ENCODE measurements around the gene DHRS12.

DHRS12 gene

DNA sequence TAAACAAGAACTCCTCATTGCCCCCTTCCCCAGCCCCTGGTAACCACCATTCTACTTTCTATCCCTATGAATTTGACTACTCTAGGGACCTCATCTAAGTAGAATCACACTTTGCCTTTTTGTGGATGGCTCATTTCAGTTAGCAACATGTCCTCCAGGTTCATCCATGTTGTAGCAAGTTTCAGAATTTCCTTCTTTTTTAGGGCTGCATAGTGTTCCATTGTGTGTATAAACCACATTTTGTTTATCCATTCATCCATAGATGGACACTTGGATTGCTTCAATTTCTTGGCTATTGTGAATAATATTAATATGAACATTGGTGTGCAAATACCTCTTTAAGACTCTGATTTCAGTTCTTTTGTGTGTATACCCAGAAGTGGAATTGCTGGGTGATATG is 4.8 kb upstream of the DHRS12 start:
- DNase-seq (ENCODE audit: insufficient read length, low spot score) (no peak), FAIRE-seq (no peak)
- no peak for TF ChIP-seq POLR2A (IDR thresholded peaks at IDR 0.05; ENCODE audit: low read depth, low read length)

DNA sequence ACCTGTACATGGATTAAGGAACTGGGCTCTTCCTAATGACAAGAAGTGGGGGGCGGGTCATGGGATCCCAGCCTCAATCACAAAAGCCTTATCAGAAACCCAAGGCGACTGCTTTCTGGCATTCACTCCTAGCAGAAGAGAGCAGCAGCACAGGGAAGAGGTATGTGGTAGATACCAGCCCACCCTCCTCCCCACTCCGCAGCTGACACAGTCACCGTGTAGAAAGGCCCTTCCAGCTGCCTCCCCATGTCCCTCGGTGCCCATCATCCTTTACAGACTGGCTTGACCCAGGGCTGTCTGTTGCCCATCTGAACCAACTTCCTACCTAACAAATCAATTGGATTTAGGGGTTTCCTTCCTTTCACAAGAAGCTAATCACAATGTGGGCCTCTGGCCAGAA is 3.1 kb upstream of the DHRS12 start:
- FAIRE-seq (no peak), DNase-seq (ENCODE audit: insufficient read length, low spot score) (no peak)
- no peak for TF ChIP-seq POLR2A (IDR thresholded peaks at IDR 0.05; ENCODE audit: low read depth, low read length)

DNA sequence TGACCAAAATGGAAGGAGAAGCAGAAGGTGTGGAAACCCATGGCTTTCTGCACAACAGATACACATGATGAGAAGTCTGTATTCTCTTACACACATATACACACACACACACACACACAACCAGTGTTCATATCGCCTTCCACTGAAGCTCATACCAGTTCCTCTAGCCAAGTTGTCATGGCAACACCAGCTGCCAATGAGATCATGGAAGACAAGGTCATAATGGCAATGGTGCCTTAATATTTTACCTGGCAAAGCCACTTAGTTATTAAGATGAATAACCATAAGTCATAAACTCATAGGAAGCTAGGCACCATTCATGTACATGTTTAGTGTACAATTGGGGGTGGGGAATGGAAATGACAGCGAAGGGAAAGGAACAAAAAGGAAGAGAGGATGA is 2.6 kb upstream of the DHRS12 start:
- TF ChIP-seq POLR2A (IDR thresholded peaks at IDR 0.05; ENCODE audit: low read depth, low read length): no peak
- FAIRE-seq (no peak), DNase-seq (ENCODE audit: insufficient read length, low spot score) (no peak)

DNA sequence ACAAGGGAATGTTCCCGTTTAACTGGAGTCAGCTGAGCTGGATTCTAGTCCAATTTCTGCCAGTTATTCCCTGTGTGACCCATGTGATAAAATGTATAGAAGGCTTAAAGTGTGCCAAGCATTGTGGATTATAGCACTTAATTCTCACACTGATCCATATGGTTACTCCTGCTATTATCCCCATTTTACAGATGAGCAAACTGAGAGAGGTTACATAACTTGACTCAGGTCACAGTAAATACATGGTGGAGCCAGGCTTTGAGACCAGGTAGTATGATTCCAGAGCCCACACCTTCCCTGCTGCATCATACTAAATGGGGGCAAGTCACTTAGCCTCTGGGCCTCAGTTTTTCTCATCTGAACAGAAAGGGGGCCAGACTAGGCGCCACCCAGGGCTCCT is 2.0 kb upstream of the DHRS12 start:
- TF ChIP-seq POLR2A (IDR thresholded peaks at IDR 0.05; ENCODE audit: low read depth, low read length): no peak
- DNase-seq (ENCODE audit: insufficient read length, low spot score): no peak
- FAIRE-seq: no peak

DNA sequence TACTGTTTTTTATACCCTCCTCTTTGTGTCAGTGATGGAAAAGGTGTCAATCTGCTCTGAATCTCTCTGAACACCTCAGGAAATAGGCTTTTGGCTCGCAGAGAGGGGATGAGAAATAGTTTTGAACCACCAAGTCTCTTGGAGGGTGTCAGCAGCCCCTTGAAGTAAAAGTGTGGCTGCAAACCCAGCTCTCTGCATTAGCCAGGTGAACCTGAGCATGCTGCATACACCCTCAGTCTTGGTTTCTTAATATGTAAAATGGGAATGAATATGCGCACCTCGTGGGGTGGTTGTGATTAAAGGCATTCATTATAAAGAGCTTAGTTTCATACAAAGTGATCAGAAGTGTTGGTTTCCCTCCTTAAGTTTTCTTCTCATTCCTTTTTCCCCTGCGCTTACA is 1.4 kb upstream of the DHRS12 start:
- FAIRE-seq (no peak), DNase-seq (ENCODE audit: insufficient read length, low spot score) (no peak)
- TF ChIP-seq POLR2A (IDR thresholded peaks at IDR 0.05; ENCODE audit: low read depth, low read length): no peak

DNA sequence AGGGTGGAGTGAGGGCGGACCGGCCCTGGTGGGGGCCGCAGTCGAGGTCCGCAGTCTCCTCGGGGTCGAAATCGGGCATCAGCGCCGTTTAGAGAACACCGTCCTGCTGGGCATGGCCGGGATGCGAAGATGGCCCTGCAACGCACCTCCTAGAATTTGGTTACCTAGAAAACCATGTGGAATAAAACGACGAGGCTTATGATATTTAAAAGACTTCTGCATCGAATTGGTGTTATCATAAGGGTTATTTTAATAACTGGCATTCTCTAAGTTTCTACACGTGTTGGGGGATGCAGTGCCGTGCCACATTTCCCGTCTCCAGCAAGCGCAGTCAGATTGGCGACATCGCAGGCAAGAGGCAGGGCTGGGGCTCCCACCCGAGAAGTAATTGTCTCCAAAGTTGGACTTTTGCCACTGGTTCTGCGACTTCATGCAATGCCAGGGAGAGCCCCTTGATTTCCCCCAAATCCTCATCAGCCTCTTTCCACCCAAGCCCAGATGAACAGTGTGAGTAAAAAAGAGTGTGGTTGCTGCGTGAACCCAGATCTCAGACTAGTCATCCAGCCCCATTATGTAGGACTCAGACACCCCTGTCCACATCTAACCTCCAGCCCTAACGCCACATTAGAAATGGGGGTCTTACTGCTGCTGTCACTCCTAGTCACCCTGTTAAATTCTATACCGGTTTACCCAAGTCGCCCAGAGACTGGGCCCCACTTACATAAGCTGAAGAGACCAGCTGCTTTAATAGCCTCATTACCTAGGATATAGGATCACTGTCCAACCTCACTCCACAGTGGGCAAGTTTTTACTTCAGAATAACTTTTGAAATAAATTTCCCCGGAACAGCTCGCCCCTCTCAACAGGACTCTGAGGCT is 571 bp upstream of the DHRS12 start:
- FAIRE-seq: no peak
- no peak for DNase-seq (ENCODE audit: insufficient read length, low spot score)
- TF ChIP-seq POLR2A (IDR thresholded peaks at IDR 0.05; ENCODE audit: low read depth, low read length): no peak

DNA sequence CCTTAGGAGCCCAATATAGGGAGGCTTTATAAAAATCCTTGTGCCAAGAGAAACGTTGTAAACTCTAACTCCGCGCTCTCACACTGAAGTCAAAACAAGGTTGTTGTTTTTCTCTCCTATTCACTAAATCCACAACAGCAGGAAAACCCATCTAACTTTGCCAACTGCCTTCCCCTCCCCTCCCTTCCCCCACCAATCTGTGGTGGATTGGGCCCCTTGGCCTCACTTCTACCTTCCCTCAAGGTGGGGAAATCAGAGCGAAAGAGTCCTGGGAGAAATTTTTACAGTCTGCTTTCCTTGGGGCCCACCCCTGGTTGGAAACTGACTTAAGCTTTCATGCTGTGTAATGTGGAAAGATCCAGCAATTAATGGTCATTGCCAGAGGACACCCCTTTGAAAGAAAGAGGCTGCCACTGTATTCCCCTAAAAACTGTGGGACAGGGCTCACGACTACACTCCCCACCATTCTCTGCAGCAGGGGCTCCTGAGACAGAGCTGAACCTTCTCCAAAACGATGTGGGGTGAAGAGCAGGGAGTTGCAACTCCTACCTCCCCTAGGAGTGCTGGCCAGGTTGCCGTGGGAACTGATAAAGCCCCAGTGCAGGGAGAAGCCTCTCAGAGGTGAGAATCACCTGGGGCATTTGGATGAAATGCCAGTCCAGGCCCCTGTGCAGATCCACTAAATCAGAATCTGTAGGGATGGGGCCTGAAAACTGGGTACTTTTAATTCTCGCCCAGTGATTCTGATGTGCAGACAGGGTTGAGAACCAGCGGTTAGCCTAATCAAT is 1.1 kb downstream of the DHRS12 start:
- TF ChIP-seq POLR2A (IDR thresholded peaks at IDR 0.05; ENCODE audit: low read depth, low read length): no peak
- FAIRE-seq (no peak), DNase-seq (ENCODE audit: insufficient read length, low spot score) (no peak)

DNA sequence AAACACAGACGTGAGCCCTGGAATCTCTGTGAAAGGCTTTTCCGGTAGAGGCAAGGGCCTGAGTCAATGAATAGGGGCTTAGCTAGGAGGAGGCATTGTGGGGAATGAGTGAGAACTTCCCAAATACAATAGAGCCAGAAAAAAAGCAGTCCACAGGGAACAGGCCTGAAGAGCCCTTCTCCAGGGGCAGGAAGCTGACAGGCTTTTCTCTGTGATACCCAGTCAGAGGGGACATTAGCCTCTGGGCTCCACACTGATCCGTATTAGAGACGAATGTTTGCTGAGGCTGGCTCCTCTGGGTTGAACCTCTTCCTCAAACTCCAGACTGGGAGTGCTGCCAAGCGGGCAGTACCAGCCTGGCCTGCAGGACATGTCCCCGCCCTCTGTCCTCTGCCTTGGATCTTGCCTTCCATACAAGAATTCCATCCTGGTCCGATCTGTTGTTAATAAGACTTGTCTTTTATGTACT is 2.3 kb downstream of the DHRS12 start:
- DNase-seq (ENCODE audit: insufficient read length, low spot score) (peak; percentile 10), FAIRE-seq (no peak)
- TF ChIP-seq POLR2A (IDR thresholded peaks at IDR 0.05; ENCODE audit: low read depth, low read length): no peak

DNA sequence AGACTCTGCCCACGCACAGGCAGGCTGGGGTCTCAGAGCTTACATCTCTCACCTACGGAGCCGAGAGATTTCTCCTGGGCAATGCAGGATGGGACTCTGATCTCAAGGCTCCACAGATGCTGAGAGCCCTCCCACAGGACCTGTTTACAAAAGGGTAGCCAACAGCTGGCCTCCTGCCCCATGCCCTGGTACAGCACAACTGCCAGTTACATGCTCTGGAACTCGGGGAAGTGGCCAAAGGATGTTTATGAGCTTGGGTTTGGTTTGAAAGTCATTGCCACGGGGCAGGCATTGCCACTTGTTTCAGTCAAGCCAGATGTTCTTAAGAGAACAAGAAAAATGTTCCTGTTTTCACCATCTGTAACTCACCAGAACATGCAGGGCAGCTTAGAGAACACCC is 3.5 kb downstream of the DHRS12 start:
- DNase-seq (ENCODE audit: insufficient read length, low spot score) (no peak), FAIRE-seq (no peak)
- TF ChIP-seq POLR2A (IDR thresholded peaks at IDR 0.05; ENCODE audit: low read depth, low read length): no peak

DNA sequence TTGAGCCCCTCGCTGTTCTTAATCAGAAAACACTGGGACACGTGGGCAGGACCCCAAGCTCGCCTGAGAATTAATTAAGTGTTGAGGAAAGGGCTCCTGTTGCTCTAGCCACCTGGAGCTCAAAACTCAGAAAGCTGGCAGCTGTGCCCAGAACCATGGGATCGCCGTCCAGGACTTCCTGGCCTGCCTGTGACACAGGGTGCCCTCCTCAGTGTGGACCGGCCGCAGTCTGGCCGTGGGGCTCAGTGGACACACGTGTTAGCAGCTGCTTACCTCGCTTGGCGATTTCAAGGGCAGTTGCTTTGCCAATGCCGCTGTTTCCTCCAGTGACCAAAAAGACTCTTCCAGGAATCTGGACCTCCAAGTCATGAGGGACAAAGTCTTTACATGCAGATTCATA is 4.7 kb downstream of the DHRS12 start:
- DNase-seq (ENCODE audit: insufficient read length, low spot score): no peak
- FAIRE-seq: no peak
- TF ChIP-seq POLR2A (IDR thresholded peaks at IDR 0.05; ENCODE audit: low read depth, low read length): no peak

DNA sequence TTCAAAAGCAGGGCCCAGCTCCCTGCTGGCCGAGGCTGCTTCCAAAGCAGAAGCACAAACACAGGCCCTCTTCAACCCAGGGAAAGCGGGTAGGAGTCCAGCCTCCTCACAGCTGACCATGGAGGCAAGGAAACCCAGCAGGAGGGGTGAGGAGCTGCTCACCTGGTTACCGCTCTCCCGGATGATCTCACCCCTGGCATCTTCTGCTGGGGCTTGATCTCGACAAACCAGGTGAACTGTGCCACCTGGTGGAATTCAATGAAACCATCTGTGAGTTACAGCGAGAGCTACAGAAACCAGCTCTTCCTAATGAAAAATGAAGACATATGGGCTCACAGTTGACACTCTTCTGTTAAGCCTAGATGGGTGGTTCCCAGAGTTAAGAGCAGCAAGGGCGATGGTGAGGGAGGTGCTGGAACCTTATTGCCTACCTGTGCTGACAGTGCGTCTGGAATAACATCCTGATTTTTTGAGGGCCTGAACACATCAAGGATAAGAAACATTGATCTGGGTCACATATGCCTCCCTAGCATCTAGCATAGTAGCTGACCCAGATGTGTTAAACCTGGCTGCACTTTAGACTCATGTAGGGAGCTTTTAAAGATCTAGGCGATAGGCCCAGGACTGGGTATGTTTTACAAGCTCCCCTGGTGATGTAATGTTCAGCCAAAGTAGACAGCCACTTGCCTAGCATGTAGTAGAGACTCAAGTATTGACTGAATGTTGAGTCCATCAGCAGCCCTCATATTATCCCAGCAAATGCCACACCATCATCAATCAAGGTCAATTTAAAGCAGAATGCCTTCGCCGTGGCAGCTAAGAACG is 6.1 kb downstream of the DHRS12 start:
- no peak for TF ChIP-seq POLR2A (IDR thresholded peaks at IDR 0.05; ENCODE audit: low read depth, low read length)
- FAIRE-seq: no peak
- no peak for DNase-seq (ENCODE audit: insufficient read length, low spot score)

DNA sequence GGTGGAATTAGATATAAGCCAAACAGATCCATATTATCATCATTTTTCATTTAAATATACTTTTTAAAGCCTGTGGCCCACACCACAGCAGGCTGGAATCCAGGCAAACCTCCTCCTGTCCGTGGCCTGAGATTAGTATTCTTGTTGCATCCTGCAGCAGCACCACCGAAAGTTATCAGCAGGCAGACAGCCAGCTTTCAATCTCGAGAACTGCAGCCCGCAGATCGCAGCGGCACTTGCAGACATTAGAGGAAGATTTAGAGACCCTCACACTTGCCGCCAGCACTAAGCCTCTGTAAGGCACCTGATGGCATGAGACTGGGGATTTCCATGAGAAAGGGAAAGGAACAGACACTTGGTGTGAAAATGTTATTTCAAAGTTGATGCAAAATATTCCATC is 7.4 kb downstream of the DHRS12 start:
- no peak for FAIRE-seq
- no peak for DNase-seq (ENCODE audit: insufficient read length, low spot score)
- no peak for TF ChIP-seq POLR2A (IDR thresholded peaks at IDR 0.05; ENCODE audit: low read depth, low read length)

DNA sequence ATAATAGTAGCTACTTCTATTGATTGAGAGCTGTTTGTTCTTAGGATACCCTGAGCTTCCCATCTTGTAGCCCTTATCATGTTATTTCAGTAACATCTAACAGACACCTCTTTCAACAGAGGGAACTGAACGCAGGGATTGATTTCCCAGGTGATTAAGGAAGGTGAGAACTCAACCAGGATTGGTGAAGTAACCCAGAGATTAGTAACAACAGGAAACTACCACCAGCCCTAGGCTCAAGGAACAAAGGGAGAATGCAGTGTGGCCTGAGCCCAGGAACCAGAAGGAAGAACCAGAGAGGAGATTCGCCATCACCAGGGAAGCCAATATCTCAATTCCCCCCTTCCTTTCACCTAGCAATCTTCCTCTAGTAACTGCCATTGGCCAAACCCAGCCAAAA is 8.5 kb downstream of the DHRS12 start:
- no peak for TF ChIP-seq POLR2A (IDR thresholded peaks at IDR 0.05; ENCODE audit: low read depth, low read length)
- no peak for DNase-seq (ENCODE audit: insufficient read length, low spot score)
- FAIRE-seq: no peak

DNA sequence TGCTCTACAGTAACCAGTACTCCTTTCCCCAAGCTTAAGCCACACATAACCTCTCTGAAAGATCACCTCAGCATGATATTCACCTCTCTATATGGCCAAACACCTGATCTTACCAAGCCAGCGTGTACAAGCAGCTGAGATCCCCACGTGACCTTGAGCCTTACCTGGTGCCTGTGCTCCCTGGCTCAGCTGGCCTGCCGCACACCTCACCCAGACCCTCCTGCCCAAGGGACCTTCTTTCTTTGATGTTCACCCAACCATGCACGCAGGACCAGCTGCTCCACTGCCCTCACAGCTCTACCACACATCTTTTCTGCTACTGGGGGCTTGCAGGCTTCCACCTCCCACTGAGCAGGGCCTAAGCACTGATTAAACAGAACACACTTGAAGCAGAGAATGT is 9.0 kb downstream of the DHRS12 start:
- no peak for TF ChIP-seq POLR2A (IDR thresholded peaks at IDR 0.05; ENCODE audit: low read depth, low read length)
- FAIRE-seq: no peak
- no peak for DNase-seq (ENCODE audit: insufficient read length, low spot score)
